SK-N-SH (cell line): Measurements from ENCODE around the gene AMZ1. TPM values are rescaled to one million over a fixed set of nuclear protein-coding genes. Genes with fewer than 3 reads are reported as not detected.

ENCODE experiments used
- CTCF ChIA-PET: fragments of 300-600, 350-600 bp; formaldehyde crosslinking; extraction: SDS; loops from one replicate; lab custom pipeline; 2021; lab: Yijun Ruan, JAX
- POLR2A ChIA-PET: fragments of 350-600 bp; sonication (Branson Sonifier 250); formaldehyde crosslinking; extraction: SDS; loops from one replicate; lab custom pipeline; 2020; ENCODE audit warnings: antibody characterized with exemption, inconsistent platforms; lab: Yijun Ruan, JAX
- DNase-seq: peaks from one replicate; pipeline ENCODE4 v3.0.0; 2012
- H2AFZ ChIP-seq: fragments of 200-600 bp; sonication (generic); 2 replicates; pipeline ENCODE4 v1.8.1; 2016; ENCODE audit warnings: antibody characterized with exemption, mild to moderate bottlenecking, low read depth
- H3F3A ChIP-seq: fragments of 200-600 bp; sonication (generic); replicated peaks from 2 replicates; pipeline ENCODE3; 2016; ENCODE audit warnings: antibody characterized with exemption, mild to moderate bottlenecking; ENCODE audit not compliant: insufficient read depth
- H3K27ac ChIP-seq, 2 experiments: fragments of 200-500 bp in 1 of 2; fragments of 200-600 bp in 1 of 2; sonication (Bioruptor generic) in 1 of 2; sonication (generic), shearing (Covaris generic) in 1 of 2; 2 replicates each; pipeline versions ENCODE4 v1.5.1 to v1.6.1; 2014 to 2016; ENCODE audit warnings: low read depth in 2 of 2, inconsistent platforms in 1 of 2, low read length in 1 of 2, mild to moderate bottlenecking in 1 of 2, mixed read lengths in 1 of 2
- H3K27me3 ChIP-seq: fragments of 200-600 bp; sonication (generic), shearing (Covaris generic); 2 replicates; pipeline ENCODE4 v1.6.1; 2016; ENCODE audit warnings: mixed run types; ENCODE audit not compliant: insufficient read depth
- H3K36me3 ChIP-seq, 2 experiments: fragments of 200-500 bp in 1 of 2; fragments of 200-600 bp in 1 of 2; sonication (Bioruptor generic) in 1 of 2; sonication (generic) in 1 of 2; replicated peaks in 1 of 2; 2 replicates each; pipeline versions ENCODE3 to v1.5.1; 2014 to 2016; ENCODE audit warnings: low read length in 1 of 2, mild to moderate bottlenecking in 1 of 2; ENCODE audit not compliant: insufficient read depth in 2 of 2, control insufficient read depth in 1 of 2
- H3K4me1 ChIP-seq, 2 experiments: fragments of 200-500 bp in 1 of 2; fragments of 200-600 bp in 1 of 2; sonication (Bioruptor generic) in 1 of 2; sonication (generic), shearing (Covaris generic) in 1 of 2; 2 replicates each; pipeline versions ENCODE4 v1.5.1 to v1.6.1; 2014 to 2016; ENCODE audit warnings: low read depth in 1 of 2, low read length in 1 of 2, mixed run types in 1 of 2; ENCODE audit not compliant: insufficient read depth in 2 of 2, control insufficient read depth in 1 of 2
- H3K4me2 ChIP-seq: fragments of 200-600 bp; sonication (generic), shearing (Covaris generic); 2 replicates; pipeline ENCODE4 v1.6.1; 2017; ENCODE audit warnings: mixed run types
- H3K4me3 ChIP-seq, 2 experiments: fragments of 200-500 bp in 1 of 2; fragments of 200-600 bp in 1 of 2; sonication (Bioruptor generic) in 1 of 2; sonication (generic), shearing (Covaris generic) in 1 of 2; 2 replicates each; pipeline versions ENCODE4 v1.5.1 to v1.8.1; 2014 to 2016; ENCODE audit warnings: low read depth in 2 of 2, inconsistent platforms in 1 of 2, low read length in 1 of 2, mild to moderate bottlenecking in 1 of 2, mixed read lengths in 1 of 2, moderate library complexity in 1 of 2
- H3K79me2 ChIP-seq: fragments of 200-600 bp; sonication (generic); 2 replicates; pipeline ENCODE4 v1.8.1; 2017; ENCODE audit warnings: mild to moderate bottlenecking; ENCODE audit not compliant: insufficient read depth
- H3K9ac ChIP-seq: fragments of 200-600 bp; sonication (generic); 2 replicates; pipeline ENCODE4 v1.6.1; 2017; ENCODE audit warnings: mixed run types
- H3K9me2 ChIP-seq: fragments of 200-600 bp; sonication (generic); 2 replicates; pipeline ENCODE4 v1.6.1; 2017; ENCODE audit warnings: mixed run types
- H3K9me3 ChIP-seq: fragments of 200-600 bp; sonication (generic); 2 replicates; pipeline ENCODE4 v1.6.1; 2017; ENCODE audit warnings: mixed run types, mild to moderate bottlenecking, moderate library complexity
- H4K20me1 ChIP-seq: fragments of 200-600 bp; sonication (generic); 2 replicates; pipeline ENCODE4 v1.6.1; 2017; ENCODE audit warnings: mild to moderate bottlenecking, mixed run types; ENCODE audit not compliant: insufficient read depth
- CHD2 ChIP-seq: fragments of 150-350 bp; IDR thresholded peaks from 2 replicates; pipeline ENCODE4 v1.6.1; 2018; ENCODE audit warnings: low read length; ENCODE audit not compliant: partially characterized antibody
- EP300 ChIP-seq, 2 experiments: IDR thresholded peaks; 2 replicates each; pipeline versions ENCODE4 v1.4.0 to v1.6.1; 2012; ENCODE audit warnings: borderline replicate concordance in 1 of 2, low read depth in 1 of 2, low read length in 1 of 2
- FOSL2 ChIP-seq: IDR thresholded peaks from 2 replicates; pipeline ENCODE4 v1.4.0; 2012; ENCODE audit warnings: low read depth, mild to moderate bottlenecking, moderate library complexity, borderline replicate concordance
- FOXM1 ChIP-seq: IDR thresholded peaks from 2 replicates; pipeline ENCODE4 v1.4.0; 2012; ENCODE audit warnings: low read depth, mild to moderate bottlenecking
- GATA2 ChIP-seq: sonication (generic); formaldehyde crosslinking; IDR thresholded peaks from 2 replicates; pipeline ENCODE4 v1.5.0; 2020; ENCODE audit warnings: mild to moderate bottlenecking, missing genetic modification reagents
- MEF2A ChIP-seq: IDR thresholded peaks from 2 replicates; pipeline ENCODE4 v1.4.0; 2012; ENCODE audit warnings: low read depth, borderline replicate concordance
- MXI1 ChIP-seq: IDR thresholded peaks from 2 replicates; pipeline ENCODE4 v1.6.1; 2012; ENCODE audit warnings: mild to moderate bottlenecking, low read depth, low read length, improper control_type of control experiment
- NRF1 ChIP-seq: IDR thresholded peaks from 2 replicates; pipeline ENCODE4 v1.6.1; 2012; ENCODE audit warnings: low read depth, mild to moderate bottlenecking, low read length
- RAD21 ChIP-seq: IDR thresholded peaks from 2 replicates; pipeline ENCODE4 v1.6.1; 2012; ENCODE audit warnings: mild to moderate bottlenecking, low read length
- RCOR1 ChIP-seq: fragments of 150-350 bp; IDR thresholded peaks from 2 replicates; pipeline ENCODE4 v1.6.1; 2017; ENCODE audit warnings: antibody characterized with exemption, low read length
- REST ChIP-seq: IDR thresholded peaks from 2 replicates; pipeline ENCODE4 v1.6.1; 2012; ENCODE audit warnings: mild to moderate bottlenecking, low read depth, low read length, moderate library complexity
- RFX5 ChIP-seq: IDR thresholded peaks from 2 replicates; pipeline ENCODE4 v1.6.1; 2012; ENCODE audit warnings: mild to moderate bottlenecking, improper control_type of control experiment, low read length
- RXRA ChIP-seq: IDR thresholded peaks from 2 replicates; pipeline ENCODE4 v1.4.0; 2012; ENCODE audit warnings: low read depth, mild to moderate bottlenecking, borderline replicate concordance
- TCF12 ChIP-seq: IDR thresholded peaks from 2 replicates; pipeline ENCODE4 v1.4.0; 2012
- TEAD4 ChIP-seq: IDR thresholded peaks from 2 replicates; pipeline ENCODE4 v1.4.0; 2012; ENCODE audit warnings: mild to moderate bottlenecking, borderline replicate concordance; ENCODE audit not compliant: insufficient read depth
- YY1 ChIP-seq: IDR thresholded peaks from 2 replicates; pipeline ENCODE4 v1.4.0; 2012; ENCODE audit warnings: low read depth, mild to moderate bottlenecking
- WGBS: methylation state at CpG from one replicate; pipeline ENCODE4 v1.1.6; 2017; ENCODE audit warnings: low lambda C conversion rate; 5-methylcytosine and 5-hydroxymethylcytosine counted together
- polyA plus RNA-seq, 3 experiments: library from polyadenylated mRNA; depleted of rRNA; stranded (reverse); fragments of >200 nt; gene quantifications; 2 replicates each; pipeline ENCODE4 v1.2.3, GENCODE V29; 2012
- TF ChIP-seq, protein P1 (sequence below): IDR thresholded peaks from 2 replicates; pipeline ENCODE4 v1.4.0; 2012; ENCODE audit warnings: low read depth, borderline replicate concordance
- TF ChIP-seq, protein P2 (sequence below): fragments of 200-600 bp; sonication (generic); IDR thresholded peaks from 2 replicates; pipeline ENCODE4 v1.6.1; 2017; ENCODE audit warnings: antibody characterized with exemption, mild to moderate bottlenecking, moderate library complexity
- TF ChIP-seq, protein P3 (sequence below): IDR thresholded peaks from 2 replicates; pipeline ENCODE4 v1.4.0; 2012; ENCODE audit warnings: low read depth

Gene AMZ1
- polyA plus RNA-seq, 1 of the 3 experiments (the other 2 are of a cell fraction), result 0.15 TPM

DNA sequence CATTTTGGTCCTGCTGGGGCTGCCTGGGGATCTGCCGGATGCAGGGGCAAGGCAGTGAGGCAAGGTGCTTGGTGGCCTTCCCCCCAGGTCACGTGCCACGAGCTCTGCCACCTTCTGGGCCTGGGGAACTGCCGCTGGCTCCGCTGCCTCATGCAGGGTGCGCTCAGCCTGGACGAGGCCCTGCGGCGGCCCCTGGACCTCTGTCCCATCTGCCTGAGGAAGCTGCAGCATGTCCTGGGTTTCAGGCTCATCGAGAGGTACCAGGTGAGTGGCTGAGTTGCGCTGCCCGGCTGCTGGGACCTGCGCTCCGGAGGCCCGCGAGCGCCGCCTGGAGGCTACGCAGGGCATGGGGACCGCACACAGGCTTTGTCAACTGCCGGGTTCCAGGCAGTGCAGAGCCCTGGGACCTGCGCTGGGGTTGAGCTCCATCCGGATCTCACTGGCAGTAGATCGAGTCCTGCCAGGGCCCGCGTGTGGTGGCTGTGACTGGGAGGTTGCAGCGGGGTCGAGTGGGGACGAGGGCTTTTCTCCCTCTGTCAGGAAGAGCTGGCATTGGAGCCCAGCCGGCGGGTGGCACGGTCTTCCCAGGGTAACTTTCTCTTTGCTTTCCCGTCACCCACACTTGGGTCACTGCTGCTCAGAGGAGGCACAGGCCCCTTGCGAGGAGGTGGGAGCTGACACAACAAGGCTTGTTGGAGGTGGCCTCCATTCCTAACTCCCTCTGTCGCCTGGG lies 21.7 kb downstream of the AMZ1 start:
- Histone ChIP-seq H3K36me3 (no peaks in the 10 kb centered on the region), H3K9me2 (no peaks in the 10 kb centered on the region), H3K9ac (no peak overlapping the region), H4K20me1 (no peaks in the 10 kb centered on the region), H3K27me3 (no peaks in the 10 kb centered on the region), H3K4me1 (peaks cover 0 to 4% of the 10 kb centered on the region in 2 experiments; a peak in 1 of 4 replicates), H3F3A (no peaks in the 10 kb centered on the region), H3K79me2 (no peaks in the 10 kb centered on the region), H3K27ac (no peak overlapping the region), H2AFZ (no peak overlapping the region), H3K4me3 (no peak overlapping the region), H3K4me2 (no peak overlapping the region), H3K9me3 (no peaks in the 10 kb centered on the region)
- peak; percentile 62 for DNase-seq
- POLR2A ChIA-PET, result interaction anchor here (0.6 kb wide), 1 partner anchor 14 kb away, joined by 4 read pairs; no protein-coding TSS in a partner anchor
- TF ChIP-seq RFX5 (no peak), GATA2 (CRISPR knock-in tag) (no peak), RCOR1 (no peak), TCF12 (no peak), FOSL2 (no peak), EP300 (IDR thresholded peaks at IDR 0.05; ENCODE audit: borderline replicate concordance in 1 of 2, low read depth in 1 of 2, low read length in 1 of 2) (no peak), NRF1 (no peak), RAD21 (peak; percentile 28)
- TF ChIP-seq, protein P1, sequence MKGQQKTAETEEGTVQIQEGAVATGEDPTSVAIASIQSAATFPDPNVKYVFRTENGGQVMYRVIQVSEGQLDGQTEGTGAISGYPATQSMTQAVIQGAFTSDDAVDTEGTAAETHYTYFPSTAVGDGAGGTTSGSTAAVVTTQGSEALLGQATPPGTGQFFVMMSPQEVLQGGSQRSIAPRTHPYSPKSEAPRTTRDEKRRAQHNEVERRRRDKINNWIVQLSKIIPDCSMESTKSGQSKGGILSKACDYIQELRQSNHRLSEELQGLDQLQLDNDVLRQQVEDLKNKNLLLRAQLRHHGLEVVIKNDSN, result no peak
- TF ChIP-seq, protein P2, sequence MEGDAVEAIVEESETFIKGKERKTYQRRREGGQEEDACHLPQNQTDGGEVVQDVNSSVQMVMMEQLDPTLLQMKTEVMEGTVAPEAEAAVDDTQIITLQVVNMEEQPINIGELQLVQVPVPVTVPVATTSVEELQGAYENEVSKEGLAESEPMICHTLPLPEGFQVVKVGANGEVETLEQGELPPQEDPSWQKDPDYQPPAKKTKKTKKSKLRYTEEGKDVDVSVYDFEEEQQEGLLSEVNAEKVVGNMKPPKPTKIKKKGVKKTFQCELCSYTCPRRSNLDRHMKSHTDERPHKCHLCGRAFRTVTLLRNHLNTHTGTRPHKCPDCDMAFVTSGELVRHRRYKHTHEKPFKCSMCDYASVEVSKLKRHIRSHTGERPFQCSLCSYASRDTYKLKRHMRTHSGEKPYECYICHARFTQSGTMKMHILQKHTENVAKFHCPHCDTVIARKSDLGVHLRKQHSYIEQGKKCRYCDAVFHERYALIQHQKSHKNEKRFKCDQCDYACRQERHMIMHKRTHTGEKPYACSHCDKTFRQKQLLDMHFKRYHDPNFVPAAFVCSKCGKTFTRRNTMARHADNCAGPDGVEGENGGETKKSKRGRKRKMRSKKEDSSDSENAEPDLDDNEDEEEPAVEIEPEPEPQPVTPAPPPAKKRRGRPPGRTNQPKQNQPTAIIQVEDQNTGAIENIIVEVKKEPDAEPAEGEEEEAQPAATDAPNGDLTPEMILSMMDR, result peak; percentile 26
- 94% methylated on average over 15 of the region's 35 CpGs for WGBS
- CTCF ChIA-PET, result interaction anchor here (0.7 to 8.6 kb wide), 9 partner anchors 9 to 155 kb away, joined by 3 to 55 read pairs (median 6); no protein-coding TSS in a partner anchor

DNA sequence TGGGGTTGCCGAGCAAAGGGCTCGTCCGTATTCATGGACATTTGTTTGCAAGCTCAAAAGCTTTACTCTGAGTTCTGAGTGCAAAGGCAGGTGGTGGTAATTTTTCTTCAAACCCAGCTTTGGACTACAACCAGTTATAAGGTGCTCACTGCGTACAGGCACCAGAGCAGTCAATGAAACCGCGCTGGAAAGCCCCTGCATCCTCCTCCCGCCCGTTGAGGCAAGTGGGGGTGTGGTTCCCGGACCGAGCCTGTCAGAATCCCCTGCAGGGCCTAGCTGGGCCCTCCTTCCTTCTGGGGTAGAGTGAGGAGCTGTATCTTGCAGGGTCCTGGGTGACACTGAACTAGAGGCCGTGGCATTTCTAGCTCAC lies 22.3 kb downstream of the AMZ1 start:
- H3K79me2 ChIP-seq, result no peaks in the 10 kb centered on the region
- H3K4me3 ChIP-seq, result no peak overlapping the region
- 91% methylated on average over 11 of the region's 11 CpGs for WGBS
- no peaks in the 10 kb centered on the region for H3K27me3 ChIP-seq
- no peak overlapping the region for H3K9ac ChIP-seq
- ChIA-PET POLR2A (no interaction called here), CTCF (interaction anchor here (0.7 to 8.6 kb wide), 8 partner anchors 9 to 155 kb away, joined by 3 to 55 read pairs (median 6); no protein-coding TSS in a partner anchor)
- H3K36me3 ChIP-seq, result no peaks in the 10 kb centered on the region
- no peaks in the 10 kb centered on the region for H4K20me1 ChIP-seq
- DNase-seq, result no peak
- no peak overlapping the region for H3K4me2 ChIP-seq
- no peaks in the 10 kb centered on the region for H3F3A ChIP-seq
- H3K4me1 ChIP-seq, result peaks cover 0 to 4% of the 10 kb centered on the region in 2 experiments; a peak in 1 of 4 replicates
- no peak overlapping the region for H2AFZ ChIP-seq
- H3K9me2 ChIP-seq, result no peaks in the 10 kb centered on the region
- no peaks in the 10 kb centered on the region for H3K9me3 ChIP-seq
- no peak overlapping the region for H3K27ac ChIP-seq
- TF ChIP-seq, protein P3, sequence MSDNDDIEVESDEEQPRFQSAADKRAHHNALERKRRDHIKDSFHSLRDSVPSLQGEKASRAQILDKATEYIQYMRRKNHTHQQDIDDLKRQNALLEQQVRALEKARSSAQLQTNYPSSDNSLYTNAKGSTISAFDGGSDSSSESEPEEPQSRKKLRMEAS, result no peak
- no peak for TF ChIP-seq CHD2
- TF ChIP-seq, protein P1, result no peak
- no peak for TF ChIP-seq RXRA
- TF ChIP-seq TEAD4, result no peak
- no peak for TF ChIP-seq MEF2A
- no peak for TF ChIP-seq GATA2 (CRISPR knock-in tag)
- no peak for TF ChIP-seq MXI1
- no peak for TF ChIP-seq YY1
- no peak for TF ChIP-seq FOXM1
- TF ChIP-seq REST, result no peak
